Endothelial cell of umbilical vein (primary cell): ENCODE data around the gene STARD4. TPM values are rescaled to one million over a fixed set of nuclear protein-coding genes. Genes with fewer than 3 reads are reported as not detected.

Experiments
- BruUV-seq: library from RNA; stranded (reverse); fragments of 400-500 nt; replicated peaks from 2 replicates; lab custom pipeline; 2021; lab: Mats Ljungman, UMichigan
- CTCF ChIA-PET: fragments of 300-600, 350-600 bp; sonication (Branson Sonifier 250); formaldehyde crosslinking; loops from one replicate; lab custom pipeline; 2021; ENCODE audit warnings: antibody characterized with exemption, inconsistent platforms; lab: Charles Lee
- POLR2A ChIA-PET: fragments of 300-600, 350-600 bp; sonication (Branson Sonifier 250); formaldehyde crosslinking; loops from one replicate; lab custom pipeline; 2021; ENCODE audit warnings: antibody characterized with exemption, inconsistent platforms; lab: Charles Lee
- DNase-seq: peaks from one replicate; pipeline ENCODE4 v3.0.0-alpha.2; 2011; ENCODE audit warnings: low read depth, low spot score
- FAIRE-seq: peaks from 2 replicates; lab custom pipeline; 2011; peaks lifted over from hg19 to GRCh38; lab: Jason Lieb, UNC
- H2AFZ ChIP-seq: 2 replicates; pipeline ENCODE4 v1.6.0; 2012; ENCODE audit warnings: low read depth, low read length, control low read depth, inconsistent platforms
- H3K27ac ChIP-seq: 2 replicates; pipeline ENCODE4 v1.5.1; 2011; ENCODE audit warnings: low read depth, mild to moderate bottlenecking, control low read depth, low read length, moderate library complexity; ENCODE audit not compliant: insufficient read depth
- H3K27me3 ChIP-seq, 2 experiments: 2 replicates each; pipeline versions ENCODE4 v1.6.0 to v1.6.1; 2011; ENCODE audit warnings: low read length in 2 of 2, mixed read lengths in 1 of 2; ENCODE audit not compliant: control insufficient read depth in 2 of 2, insufficient read depth in 2 of 2
- H3K36me3 ChIP-seq, 2 experiments: 2 replicates in 1 of 2; 3 replicates in 1 of 2; pipeline ENCODE4 v1.5.1; 2011; ENCODE audit warnings: low read length in 2 of 2, mild to moderate bottlenecking in 1 of 2, moderate library complexity in 1 of 2; ENCODE audit not compliant: control insufficient read depth in 2 of 2, insufficient read depth in 2 of 2; ENCODE audit errors: extremely low read depth in 1 of 2
- H3K4me1 ChIP-seq: 3 replicates; pipeline ENCODE4 v1.5.1; 2011; ENCODE audit warnings: mild to moderate bottlenecking, low read length; ENCODE audit not compliant: control insufficient read depth, insufficient read depth; ENCODE audit errors: extremely low read depth
- H3K4me2 ChIP-seq: 2 replicates; pipeline ENCODE4 v1.6.1; 2011; ENCODE audit warnings: low read length, control low read depth, mixed read lengths; ENCODE audit not compliant: insufficient read depth
- H3K4me3 ChIP-seq, 3 experiments: fragments of 200-600 bp in 1 of 3; sonication (generic), shearing (Covaris generic) in 1 of 3; replicated peaks in 1 of 3; 2 replicates each; pipeline ENCODE4 v1.5.1; 2011 to 2016; ENCODE audit warnings: control low read depth in 3 of 3, low read length in 3 of 3, mild to moderate bottlenecking in 2 of 3, inconsistent platforms in 1 of 3, low read depth in 1 of 3, moderate library complexity in 1 of 3; ENCODE audit not compliant: insufficient read depth in 1 of 3
- H3K79me2 ChIP-seq: 2 replicates; pipeline ENCODE4 v1.6.0; 2012; ENCODE audit warnings: low read length, inconsistent platforms; ENCODE audit not compliant: control insufficient read depth, insufficient read depth
- H3K9ac ChIP-seq: replicated peaks from 2 replicates; pipeline ENCODE3; 2011; ENCODE audit warnings: low read length, control low read depth; ENCODE audit not compliant: insufficient read depth; ENCODE audit errors: extremely low read depth
- H3K9me1 ChIP-seq: replicated peaks from 3 replicates; pipeline ENCODE4 v1.6.0; 2011; ENCODE audit warnings: mild to moderate bottlenecking, low read length; ENCODE audit not compliant: control insufficient read depth, insufficient read depth; ENCODE audit errors: extremely low read depth
- H3K9me3 ChIP-seq: replicated peaks from 2 replicates; pipeline ENCODE4 v1.5.1; 2012; ENCODE audit warnings: low read length, inconsistent platforms; ENCODE audit not compliant: control insufficient read depth, insufficient read depth
- H4K20me1 ChIP-seq: replicated peaks from 2 replicates; pipeline ENCODE3; 2011; ENCODE audit warnings: mild to moderate bottlenecking, low read length; ENCODE audit not compliant: control insufficient read depth, insufficient read depth; ENCODE audit errors: extremely low read depth
- EZH2 ChIP-seq: IDR thresholded peaks from 2 replicates; pipeline ENCODE4 v1.6.1; 2012; ENCODE audit warnings: borderline replicate concordance, low read depth, mild to moderate bottlenecking, moderate library complexity, low read length, inconsistent platforms; ENCODE audit not compliant: severe bottlenecking
- FOS ChIP-seq: IDR thresholded peaks from 2 replicates; pipeline ENCODE4 v1.6.1; 2011; ENCODE audit warnings: mild to moderate bottlenecking, low read length, moderate library complexity, borderline replicate concordance; ENCODE audit not compliant: insufficient read depth
- GATA2 ChIP-seq: IDR thresholded peaks from 2 replicates; pipeline ENCODE4 v1.7.0; 2011; ENCODE audit warnings: low read depth, mild to moderate bottlenecking, moderate library complexity, mixed read lengths, low read length; ENCODE audit not compliant: insufficient read length, insufficient read depth
- JUN ChIP-seq: IDR thresholded peaks from 2 replicates; pipeline ENCODE4 v1.6.1; 2011; ENCODE audit warnings: borderline replicate concordance, low read depth; ENCODE audit not compliant: insufficient read length, insufficient read depth
- MYC ChIP-seq: IDR thresholded peaks from one replicate; pipeline ENCODE4 v1.6.1; 2011; ENCODE audit warnings: mild to moderate bottlenecking, low read depth, low read length
- POLR2A ChIP-seq: IDR thresholded peaks from 2 replicates; pipeline ENCODE4 v1.6.1; 2012; ENCODE audit warnings: low read depth, mild to moderate bottlenecking, control low read depth, low read length
- POLR2AphosphoS5 ChIP-seq: IDR thresholded peaks from 2 replicates; pipeline ENCODE4 v1.6.1; 2012; ENCODE audit warnings: low read depth, mild to moderate bottlenecking, control low read depth, low read length, moderate library complexity; ENCODE audit not compliant: insufficient read depth
- dilution Hi-C: fragments of 300-500 bp; cut with MboI; formaldehyde crosslinking; loops from one replicate; pipeline ENCODE4 v1.15.0; 2019; ENCODE audit warnings: low sequenced_read_pairs; ENCODE audit not compliant: extremely low pct_ligation_motif_present
- intact Hi-C: fragments of 100-400 bp; cut with micrococcal nuclease; formaldehyde crosslinking; loops from one replicate; pipeline ENCODE4 v1.10.0; 2022
- polyA plus RNA-seq, 4 experiments: library from polyadenylated mRNA; depleted of rRNA in 3 of 4; stranded (reverse) in 3 of 4; unstranded in 1 of 4; fragments of >200 nt; gene quantifications; 2 replicates each; pipeline versions ENCODE4 v1.2.1 to v1.2.3, GENCODE V29; 2011 to 2012; ENCODE audit warnings: missing spikeins in 1 of 4
- total RNA-seq: library from RNA; stranded (reverse); gene quantifications from 2 replicates; pipeline ENCODE4 v1.2.3, GENCODE V29; 2021
- TF ChIP-seq, protein P1 (sequence below), 2 donors: IDR thresholded peaks; 1 replicate in 1 of 2; 2 replicates in 1 of 2; pipeline ENCODE4 v1.5.1; 2011; ENCODE audit warnings: low read length in 2 of 2, mild to moderate bottlenecking in 2 of 2, moderate library complexity in 2 of 2, control low read depth in 1 of 2, inconsistent platforms in 1 of 2, low read depth in 1 of 2; ENCODE audit not compliant: insufficient read depth in 1 of 2; ENCODE audit errors: extremely low read depth in 1 of 2
- TF ChIP-seq, protein P2 (sequence below): IDR thresholded peaks from 2 replicates; pipeline ENCODE4 v1.6.1; 2011; ENCODE audit not compliant: insufficient read depth, insufficient read length

The STARD4 gene
- total and polyA plus RNA-seq, 2 donors (not counting 3 experiments of a cell fraction or from before 2014, with no cell fraction given) = 33.6 to 77.1 TPM

GRCh38 chr5:111486055-111486454 lies 26.3 kb downstream of the STARD4 start:
- H3K4me2 ChIP-seq = peak overlapping the region; percentile 21
- H3K36me3 ChIP-seq = no peaks in the 10 kb centered on the region
- DNase-seq (no peak), FAIRE-seq (no peak)
- POLR2A ChIA-PET = no interaction called here
- CTCF ChIA-PET = no interaction called here
- dilution Hi-C loops = no loop called here
- H3K9me3 ChIP-seq = no peaks in the 10 kb centered on the region
- BruUV-seq = no TSS peak
- H2AFZ ChIP-seq = no peak overlapping the region
- no peaks in the 10 kb centered on the region for H4K20me1 ChIP-seq
- TF ChIP-seq JUN (no peak), GATA2 (no peak), POLR2A (no peak), EZH2 (no peak), FOS (no peak)
- TF ChIP-seq, protein P1, sequence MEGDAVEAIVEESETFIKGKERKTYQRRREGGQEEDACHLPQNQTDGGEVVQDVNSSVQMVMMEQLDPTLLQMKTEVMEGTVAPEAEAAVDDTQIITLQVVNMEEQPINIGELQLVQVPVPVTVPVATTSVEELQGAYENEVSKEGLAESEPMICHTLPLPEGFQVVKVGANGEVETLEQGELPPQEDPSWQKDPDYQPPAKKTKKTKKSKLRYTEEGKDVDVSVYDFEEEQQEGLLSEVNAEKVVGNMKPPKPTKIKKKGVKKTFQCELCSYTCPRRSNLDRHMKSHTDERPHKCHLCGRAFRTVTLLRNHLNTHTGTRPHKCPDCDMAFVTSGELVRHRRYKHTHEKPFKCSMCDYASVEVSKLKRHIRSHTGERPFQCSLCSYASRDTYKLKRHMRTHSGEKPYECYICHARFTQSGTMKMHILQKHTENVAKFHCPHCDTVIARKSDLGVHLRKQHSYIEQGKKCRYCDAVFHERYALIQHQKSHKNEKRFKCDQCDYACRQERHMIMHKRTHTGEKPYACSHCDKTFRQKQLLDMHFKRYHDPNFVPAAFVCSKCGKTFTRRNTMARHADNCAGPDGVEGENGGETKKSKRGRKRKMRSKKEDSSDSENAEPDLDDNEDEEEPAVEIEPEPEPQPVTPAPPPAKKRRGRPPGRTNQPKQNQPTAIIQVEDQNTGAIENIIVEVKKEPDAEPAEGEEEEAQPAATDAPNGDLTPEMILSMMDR (IDR thresholded peaks at IDR 0.05; ENCODE audit: extremely low read depth in 1 of 2, insufficient read depth in 1 of 2, low read depth in 1 of 2, low read length in 2 of 2) = no peak
- peaks cover 5% of the 10 kb centered on the region for H3K4me1 ChIP-seq
- no peaks in the 10 kb centered on the region for H3K9me1 ChIP-seq
- no peak overlapping the region for H3K9ac ChIP-seq
- no peak overlapping the region for H3K27ac ChIP-seq
- H3K27me3 ChIP-seq = no peaks in the 10 kb centered on the region
- H3K79me2 ChIP-seq = no peaks in the 10 kb centered on the region
- intact Hi-C loops = loop anchor here (10.0 kb wide), 1 partner anchor 261 kb away; the partner anchor contains the start of gene CAMK4
- no peak overlapping the region for H3K4me3 ChIP-seq

DNA sequence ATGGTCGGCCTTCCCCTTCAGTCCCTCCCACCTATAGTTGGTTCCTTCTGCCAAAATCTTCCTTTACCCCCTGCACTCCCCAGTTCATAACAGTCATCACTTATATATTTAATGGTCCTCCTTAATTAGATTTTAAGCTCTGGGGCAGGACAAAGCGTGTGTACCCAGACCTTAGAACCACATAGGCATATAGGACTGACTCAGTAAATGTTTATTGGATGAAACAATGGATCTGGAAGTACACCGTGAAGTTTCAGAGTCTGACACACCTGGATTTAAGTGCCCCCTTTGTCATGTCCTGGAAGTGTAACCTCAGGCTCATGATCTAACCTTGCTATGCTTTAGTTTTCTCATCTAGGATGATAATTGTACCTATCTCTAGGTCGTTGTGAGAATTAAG lies 32.0 kb downstream of the STARD4 start:
- dilution Hi-C loops = no loop called here
- BruUV-seq = no TSS peak
- Histone ChIP-seq H3K9me1 (no peaks in the 10 kb centered on the region), H4K20me1 (no peaks in the 10 kb centered on the region), H3K27me3 (no peaks in the 10 kb centered on the region), H3K27ac (no peak overlapping the region), H3K9me3 (no peaks in the 10 kb centered on the region), H2AFZ (no peak overlapping the region), H3K36me3 (no peaks in the 10 kb centered on the region), H3K4me1 (no peaks in the 10 kb centered on the region), H3K4me3 (no peak overlapping the region), H3K79me2 (no peaks in the 10 kb centered on the region), H3K9ac (no peak overlapping the region), H3K4me2 (no peak overlapping the region)
- ChIA-PET POLR2A (no interaction called here), CTCF (interaction anchor here (1.0 kb wide), 1 partner anchor 51 kb away, joined by 3 read pairs; no protein-coding TSS in a partner anchor)
- DNase-seq (no peak), FAIRE-seq (no peak)
- TF ChIP-seq POLR2A (no peak), MYC (no peak), POLR2AphosphoS5 (no peak), GATA2 (no peak), JUN (no peak), EZH2 (no peak), FOS (no peak)
- TF ChIP-seq, protein P1 (IDR thresholded peaks at IDR 0.05; ENCODE audit: extremely low read depth in 1 of 2, insufficient read depth in 1 of 2, low read depth in 1 of 2, low read length in 2 of 2) = no peak
- TF ChIP-seq, protein P2, sequence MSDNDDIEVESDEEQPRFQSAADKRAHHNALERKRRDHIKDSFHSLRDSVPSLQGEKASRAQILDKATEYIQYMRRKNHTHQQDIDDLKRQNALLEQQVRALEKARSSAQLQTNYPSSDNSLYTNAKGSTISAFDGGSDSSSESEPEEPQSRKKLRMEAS = no peak
- intact Hi-C loops = loop anchor here (10.0 kb wide), 1 partner anchor 256 kb away; the partner anchor contains the start of gene CAMK4
